A549 (cell line): ENCODE measurements around the gene ADAMTSL3. TPM values are rescaled to one million over a fixed set of nuclear protein-coding genes. Genes with fewer than 3 reads are reported as not detected.

Experiments used
- ATAC-seq, 2 experiments: fragments of 200-7000 bp in 1 of 2; fragments of >200 bp in 1 of 2; cut with Nextera tagmentation in 1 of 2; cut with Tn5 transposase in 1 of 2; 3 replicates each; pipeline versions ENCODE4 v1.8.0 to v1.9.1; 2018 to 2020; ENCODE audit warnings: mild to moderate bottlenecking in 1 of 2, moderate library complexity in 1 of 2
- CTCF ChIA-PET: fragments of 300-600 bp; sonication (Branson Sonifier 250); formaldehyde crosslinking; extraction: SDS; loops from one replicate; lab custom pipeline; 2021; ENCODE audit warnings: antibody characterized with exemption, inconsistent platforms; lab: Yijun Ruan, JAX
- POLR2A ChIA-PET: fragments of 350-600 bp; formaldehyde crosslinking; extraction: SDS; loops from one replicate; lab custom pipeline; 2021; ENCODE audit warnings: antibody characterized with exemption, inconsistent platforms; lab: Yijun Ruan, JAX
- DNase-seq, 2 experiments: peaks; one replicate each; pipeline versions ENCODE4 v3.0.0 to v3.0.0-alpha.2; 2011 to 2016; ENCODE audit warnings: low read depth in 1 of 2, low spot score in 1 of 2
- FAIRE-seq: peaks from 2 replicates; lab custom pipeline; 2011; peaks lifted over from hg19 to GRCh38; lab: Jason Lieb, UNC
- H3K27ac ChIP-seq, 2 experiments: fragments of >200 bp; sonication (Bioruptor Twin); formaldehyde crosslinking; 3 replicates each; pipeline ENCODE4 v1.5.1; 2016 to 2017
- H3K4me1 ChIP-seq: fragments of >200 bp; sonication (Bioruptor Twin); formaldehyde crosslinking; 3 replicates; pipeline ENCODE4 v1.6.1; 2016
- H3K4me2 ChIP-seq: fragments of >200 bp; sonication (Bioruptor Twin); formaldehyde crosslinking; 3 replicates; pipeline ENCODE4 v1.6.1; 2016
- H3K4me3 ChIP-seq: fragments of >200 bp; sonication (Bioruptor Twin); formaldehyde crosslinking; 3 replicates; pipeline ENCODE4 v1.5.1; 2016
- H3K9me3 ChIP-seq: fragments of >200 bp; sonication (Bioruptor Twin); formaldehyde crosslinking; 3 replicates; pipeline ENCODE4 v1.6.1; 2016
- ATOH8 ChIP-seq: fragments of 250-450 bp; sonication (Bioruptor Pico); IDR thresholded peaks from 2 replicates; pipeline ENCODE4 v1.5.0; 2020; ENCODE audit warnings: low read depth, mild to moderate bottlenecking, moderate library complexity
- BCL3 ChIP-seq: fragments of >200 bp; sonication (Bioruptor Twin); formaldehyde crosslinking; IDR thresholded peaks from 3 replicates; pipeline ENCODE4 v1.6.1; 2016
- CBX8 ChIP-seq: fragments of 200-600 bp; sonication (generic); IDR thresholded peaks from 2 replicates; pipeline ENCODE4 v1.6.1; 2016
- CTCF ChIP-seq: fragments of >200 bp; sonication (Bioruptor Twin); formaldehyde crosslinking; IDR thresholded peaks from 3 replicates; pipeline ENCODE4 v1.5.1; 2016
- FOSL2 ChIP-seq, 2 experiments: fragments of 450-650 bp in 1 of 2; fragments of >200 bp in 1 of 2; sonication (Bioruptor Twin) in 1 of 2; formaldehyde crosslinking; IDR thresholded peaks; 2 replicates each; pipeline versions ENCODE4 v1.5.0 to v1.6.1; 2016 to 2020; ENCODE audit warnings: mild to moderate bottlenecking in 1 of 2, moderate library complexity in 1 of 2
- HMGXB4 ChIP-seq: fragments of 250-450 bp; sonication (Bioruptor Pico); IDR thresholded peaks from 2 replicates; pipeline ENCODE4 v1.5.0; 2021; ENCODE audit warnings: mild to moderate bottlenecking, moderate library complexity, borderline replicate concordance
- HOXB13 ChIP-seq: fragments of 250-450 bp; sonication (Bioruptor Pico); IDR thresholded peaks from 2 replicates; pipeline ENCODE4 v1.5.0; 2020; ENCODE audit warnings: low read depth, mild to moderate bottlenecking, moderate library complexity
- HOXB5 ChIP-seq: fragments of 250-450 bp; sonication (Bioruptor Pico); IDR thresholded peaks from 2 replicates; pipeline ENCODE4 v1.5.0; 2020; ENCODE audit warnings: mild to moderate bottlenecking, moderate library complexity
- JUN ChIP-seq, 2 experiments: fragments of >200 bp; sonication (Bioruptor Twin); formaldehyde crosslinking; IDR thresholded peaks; 2 replicates in 1 of 2; 3 replicates in 1 of 2; pipeline ENCODE4 v1.6.1; 2016 to 2017
- KDM1A ChIP-seq: fragments of 200-600 bp; sonication (generic); IDR thresholded peaks from 2 replicates; pipeline ENCODE4 v1.6.1; 2016; ENCODE audit warnings: low read depth, mild to moderate bottlenecking
- MAFK ChIP-seq: fragments of 450-650 bp; IDR thresholded peaks from 2 replicates; pipeline ENCODE4 v1.6.1; 2014; ENCODE audit not compliant: partially characterized antibody
- MAX ChIP-seq: IDR thresholded peaks from 2 replicates; pipeline ENCODE4 v1.6.1; 2012
- NFE2L2 ChIP-seq: fragments of 150-350 bp; conservative IDR thresholded peaks from 2 replicates; pipeline ENCODE4 v1.6.1; 2014; ENCODE audit warnings: low read length
- PHF8 ChIP-seq: fragments of 200-600 bp; sonication (generic); IDR thresholded peaks from 2 replicates; pipeline ENCODE4 v1.6.1; 2016; ENCODE audit warnings: low read depth, mild to moderate bottlenecking, antibody characterized with exemption, moderate library complexity, borderline replicate concordance
- POLR2A ChIP-seq: IDR thresholded peaks from 2 replicates; pipeline ENCODE4 v1.6.1; 2012; ENCODE audit warnings: mild to moderate bottlenecking, low read length
- POLR2AphosphoS2 ChIP-seq: conservative IDR thresholded peaks from 2 replicates; pipeline ENCODE4 v1.6.1; 2012; ENCODE audit warnings: low read length, improper control_type of control experiment, inconsistent platforms
- REST ChIP-seq: fragments of 200-600 bp; sonication (generic); IDR thresholded peaks from 2 replicates; pipeline ENCODE4 v1.6.1; 2016; ENCODE audit warnings: antibody characterized with exemption, mild to moderate bottlenecking, moderate library complexity
- SREBF2 ChIP-seq: fragments of 450-650 bp; IDR thresholded peaks from 2 replicates; pipeline ENCODE4 v1.6.1; 2014; ENCODE audit warnings: mild to moderate bottlenecking, moderate library complexity
- TFCP2L1 ChIP-seq: fragments of 250-450 bp; sonication (Bioruptor Pico); IDR thresholded peaks from 2 replicates; pipeline ENCODE4 v1.5.0; 2021; ENCODE audit warnings: mild to moderate bottlenecking
- USF2 ChIP-seq: fragments of 450-650 bp; IDR thresholded peaks from 2 replicates; pipeline ENCODE4 v1.6.1; 2014; ENCODE audit warnings: antibody characterized with exemption
- ZSCAN20 ChIP-seq: fragments of 250-450 bp; sonication (Bioruptor Pico); IDR thresholded peaks from 2 replicates; pipeline ENCODE4 v1.8.0; 2022; ENCODE audit warnings: mild to moderate bottlenecking, moderate library complexity
- WGBS: methylation state at CpG from one replicate; pipeline ENCODE4 v1.1.6; 2017; ENCODE audit errors: missing lambda C conversion rate; 5-methylcytosine and 5-hydroxymethylcytosine counted together
- polyA plus RNA-seq, 4 experiments: library from polyadenylated mRNA; depleted of rRNA in 3 of 4; stranded (reverse); fragments of >200 nt; fragmentation: RNase III in 1 of 4; extraction: RNeasy Plus Mini Kit Qiagen cat#74134 plus additional on column Dnase treatment in 1 of 4; gene quantifications; 2 replicates in 3 of 4; 3 replicates in 1 of 4; pipeline ENCODE4 v1.2.3, GENCODE V29; 2011 to 2017

Gene ADAMTSL3
- polyA plus RNA-seq, 2 of the 4 experiments (the other 2 are of a cell fraction) = 0.22 to 0.25 TPM

- TF ChIP-seq MAX (no peak), HMGXB4 (CRISPR knock-in tag) (no peak), HOXB5 (no peak), POLR2A (no peak)
Observed at GRCh38 chr15:83708328-83708727, 54.4 kb downstream of the ADAMTSL3 start (continued).

- POLR2A ChIA-PET = no interaction called here
- CTCF ChIA-PET = interaction anchor here (0.5 to 1.1 kb wide), 2 partner anchors 463 to 1407 kb away, joined by 4 read pairs; no protein-coding TSS in a partner anchor
- Histone ChIP-seq H3K4me1 (no peaks in the 10 kb centered on the region), H3K4me3 (no peak overlapping the region), H3K9me3 (no peaks in the 10 kb centered on the region), H3K27ac (no peak overlapping the region), H3K4me2 (no peak overlapping the region)
- WGBS = 7% methylated on average over 2 of the region's 2 CpGs
- ATAC-seq = no peak
- DNase-seq = no peak
- FAIRE-seq = no peak
- TF ChIP-seq ZSCAN20 (CRISPR knock-in tag) (no peak), JUN (IDR thresholded peaks at IDR 0.05) (no peak), KDM1A (no peak), CBX8 (no peak), ATOH8 (CRISPR knock-in tag) (no peak), FOSL2 (IDR thresholded peaks at IDR 0.05) (no peak), FOSL2 (CRISPR knock-in tag; IDR thresholded peaks at IDR 0.05) (no peak), BCL3 (no peak), PHF8 (no peak), TFCP2L1 (no peak), HOXB13 (no peak)
Observed at GRCh38 chr15:83709241-83709640, 55.3 kb downstream of the ADAMTSL3 start.

GRCh38 chr15:83709811-83710210 lies 55.9 kb downstream of the ADAMTSL3 start:
- TF ChIP-seq MAFK = peak; percentile 88
- no peak for TF ChIP-seq USF2
- no peak for ATAC-seq
- 13% methylated on average over 3 of the region's 3 CpGs for WGBS
- Histone ChIP-seq H3K27ac (no peak overlapping the region), H3K4me1 (no peaks in the 10 kb centered on the region), H3K4me3 (no peak overlapping the region), H3K9me3 (no peaks in the 10 kb centered on the region), H3K4me2 (no peak overlapping the region)
- DNase-seq = no peak
- CTCF ChIA-PET = no interaction called here
- FAIRE-seq = no peak
- POLR2A ChIA-PET = no interaction called here

GRCh38 chr15:83710452-83710851 lies 56.5 kb downstream of the ADAMTSL3 start:
- no peak for ATAC-seq
- no peak overlapping the region for H3K27ac ChIP-seq
- H3K4me1 ChIP-seq = no peaks in the 10 kb centered on the region
- FAIRE-seq = no peak
- H3K4me3 ChIP-seq = no peak overlapping the region
- POLR2A ChIA-PET = no interaction called here
- H3K4me2 ChIP-seq = no peak overlapping the region
- no peaks in the 10 kb centered on the region for H3K9me3 ChIP-seq
- DNase-seq = no peak
- CTCF ChIA-PET = no interaction called here
- no peak for TF ChIP-seq CTCF
- no peak for TF ChIP-seq REST
- TF ChIP-seq NFE2L2 = no peak
- no peak for TF ChIP-seq POLR2AphosphoS2
- no peak for TF ChIP-seq SREBF2
- TF ChIP-seq BCL3 = no peak
